Neural progenitor cell (in vitro differentiated cells): ENCODE results near the gene IQCC. TPM values are rescaled to one million over a fixed set of nuclear protein-coding genes. Genes with fewer than 3 reads are reported as not detected.

Experiments
- DNase-seq: peaks from one replicate; pipeline ENCODE4 v3.0.0-alpha.2; 2016; ENCODE audit warnings: low spot score
- H2AFZ ChIP-seq: fragments of 200-600 bp; sonication (generic); replicated peaks from 2 replicates; pipeline ENCODE4 v1.6.1; 2016; ENCODE audit warnings: antibody characterized with exemption
- H3F3A ChIP-seq: fragments of 200-600 bp; sonication (generic); 2 replicates; pipeline ENCODE4 v1.6.1; 2016; ENCODE audit warnings: antibody characterized with exemption, low read depth
- H3K27ac ChIP-seq: fragments of 200-600 bp; sonication (generic); 2 replicates; pipeline ENCODE4 v1.5.1; 2016; ENCODE audit warnings: mild to moderate bottlenecking
- H3K27me3 ChIP-seq: fragments of 200-600 bp; sonication (generic); 2 replicates; pipeline ENCODE4 v1.6.1; 2016; ENCODE audit warnings: mild to moderate bottlenecking, moderate library complexity
- H3K36me3 ChIP-seq: fragments of 200-600 bp; sonication (generic); 2 replicates; pipeline ENCODE4 v1.5.1; 2016
- H3K4me1 ChIP-seq: fragments of 200-600 bp; sonication (generic); 2 replicates; pipeline ENCODE4 v1.6.1; 2016; ENCODE audit warnings: mixed run types
- H3K4me2 ChIP-seq: fragments of 200-600 bp; sonication (generic); 2 replicates; pipeline ENCODE4 v1.6.1; 2016
- H3K4me3 ChIP-seq: fragments of 200-600 bp; sonication (generic); 2 replicates; pipeline ENCODE4 v1.5.1; 2016
- H3K79me2 ChIP-seq: fragments of 200-600 bp; sonication (generic); 2 replicates; pipeline ENCODE4 v1.6.1; 2016; ENCODE audit warnings: low read depth
- H3K9ac ChIP-seq: fragments of 200-600 bp; sonication (generic); 2 replicates; pipeline ENCODE4 v1.6.1; 2016
- H3K9me3 ChIP-seq: fragments of 200-600 bp; sonication (generic); 2 replicates; pipeline ENCODE4 v1.5.1; 2016; ENCODE audit warnings: low read depth
- H4K20me1 ChIP-seq: fragments of 200-600 bp; sonication (generic); 2 replicates; pipeline ENCODE4 v1.6.1; 2016; ENCODE audit warnings: low read depth
- H3K27ac Mint-ChIP-seq: 3 replicates; pipeline ENCODE4 v1.8.0; 2021; ENCODE audit warnings: mixed read lengths
- H3K27me3 Mint-ChIP-seq: 2 replicates; pipeline ENCODE4 v1.8.0; 2022; ENCODE audit warnings: low read depth, mild to moderate bottlenecking, inconsistent platforms, moderate library complexity, mixed read lengths; ENCODE audit not compliant: insufficient read depth
- H3K36me3 Mint-ChIP-seq: 3 replicates; pipeline ENCODE4 v1.8.0; 2021; ENCODE audit warnings: mixed read lengths
- H3K4me1 Mint-ChIP-seq: 3 replicates; pipeline ENCODE4 v1.8.0; 2021; ENCODE audit warnings: mixed read lengths
- H3K4me3 Mint-ChIP-seq: 3 replicates; pipeline ENCODE4 v1.8.0; 2021; ENCODE audit warnings: mild to moderate bottlenecking, moderate library complexity, mixed read lengths
- H3K9me3 Mint-ChIP-seq: 3 replicates; pipeline ENCODE4 v1.8.0; 2020; ENCODE audit warnings: mixed read lengths
- EZH2 ChIP-seq: fragments of 200-600 bp; sonication (generic); IDR thresholded peaks from 2 replicates; pipeline ENCODE4 v1.6.1; 2017; ENCODE audit warnings: antibody characterized with exemption, mild to moderate bottlenecking, moderate library complexity
- EZH2phosphoT487 ChIP-seq: fragments of 200-600 bp; sonication (generic); IDR thresholded peaks from 2 replicates; pipeline ENCODE4 v1.6.1; 2017; ENCODE audit warnings: antibody characterized with exemption
- total RNA-seq: library from RNA; depleted of rRNA; stranded (reverse); fragments of >200 nt; gene quantifications from 2 replicates; pipeline ENCODE4 v1.2.3, GENCODE V29; 2015; ENCODE audit warnings: low replicate concordance
- TF ChIP-seq, protein P1 (sequence below): fragments of 200-600 bp; sonication (generic); IDR thresholded peaks from 2 replicates; pipeline ENCODE4 v1.5.1; 2017; ENCODE audit warnings: antibody characterized with exemption, mild to moderate bottlenecking

IQCC gene
- total RNA-seq, 1 donor from 2014 or later = 5.8 TPM

DNA sequence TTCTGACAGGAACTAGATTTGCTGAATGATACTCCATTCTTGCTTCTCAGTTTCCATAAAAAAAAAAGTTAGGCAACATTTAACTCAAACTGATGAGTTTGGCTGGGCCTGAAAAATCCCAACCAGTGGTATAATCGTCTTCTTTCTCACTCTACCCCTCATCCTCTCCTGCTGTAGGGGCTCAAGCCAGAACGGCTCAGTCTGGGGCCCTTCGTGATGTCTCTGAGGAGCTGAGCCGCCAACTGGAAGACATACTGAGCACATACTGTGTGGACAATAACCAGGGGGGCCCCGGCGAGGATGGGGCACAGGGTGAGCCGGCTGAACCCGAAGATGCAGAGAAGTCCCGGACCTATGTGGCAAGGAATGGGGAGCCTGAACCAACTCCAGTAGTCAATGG lies 24.4 kb upstream of the IQCC start:
- no peak overlapping the region for H3K27ac Mint-ChIP-seq
- H3K36me3 Mint-ChIP-seq = peaks cover 28% of the 10 kb centered on the region

DNA sequence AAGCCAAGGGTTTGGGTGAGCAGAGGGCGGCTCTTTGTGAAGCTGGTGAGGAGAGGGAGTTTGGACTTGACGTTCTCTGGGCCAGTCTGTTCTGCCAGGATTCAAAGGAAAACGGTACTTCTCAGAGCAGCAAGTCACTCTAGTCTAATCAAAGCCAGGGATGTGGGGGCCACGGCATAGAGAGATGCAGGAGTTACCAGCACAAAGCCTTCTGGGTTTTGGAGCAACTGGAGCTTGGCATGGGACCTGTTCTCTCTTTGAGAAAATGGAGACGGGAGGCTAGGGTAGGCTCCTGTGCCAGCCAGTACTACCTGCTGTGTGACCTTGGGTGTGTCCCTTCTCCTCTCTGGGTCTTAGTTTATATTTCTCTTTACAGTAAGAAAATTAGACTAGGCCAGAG lies 23.9 kb upstream of the IQCC start:
- Histone ChIP-seq H3K4me1 (peaks cover 16% of the 10 kb centered on the region), H3K27me3 (no peaks in the 10 kb centered on the region), H3K36me3 (no peaks in the 10 kb centered on the region), H3K27ac (no peak overlapping the region), H3K4me3 (no peak overlapping the region), H3K9ac (no peak overlapping the region), H3K4me2 (peak overlapping the region; percentile 99), H2AFZ (no peak overlapping the region), H3F3A (peaks cover 35% of the 10 kb centered on the region), H3K79me2 (peaks cover 66% of the 10 kb centered on the region), H4K20me1 (peaks cover 47% of the 10 kb centered on the region), H3K9me3 (no peaks in the 10 kb centered on the region)
- H3K27ac Mint-ChIP-seq = no peak overlapping the region
- H3K9me3 Mint-ChIP-seq = no peaks in the 10 kb centered on the region
- peaks cover 24% of the 10 kb centered on the region for H3K4me1 Mint-ChIP-seq
- TF ChIP-seq EZH2 (no peak), EZH2phosphoT487 (no peak)
- TF ChIP-seq, protein P1, sequence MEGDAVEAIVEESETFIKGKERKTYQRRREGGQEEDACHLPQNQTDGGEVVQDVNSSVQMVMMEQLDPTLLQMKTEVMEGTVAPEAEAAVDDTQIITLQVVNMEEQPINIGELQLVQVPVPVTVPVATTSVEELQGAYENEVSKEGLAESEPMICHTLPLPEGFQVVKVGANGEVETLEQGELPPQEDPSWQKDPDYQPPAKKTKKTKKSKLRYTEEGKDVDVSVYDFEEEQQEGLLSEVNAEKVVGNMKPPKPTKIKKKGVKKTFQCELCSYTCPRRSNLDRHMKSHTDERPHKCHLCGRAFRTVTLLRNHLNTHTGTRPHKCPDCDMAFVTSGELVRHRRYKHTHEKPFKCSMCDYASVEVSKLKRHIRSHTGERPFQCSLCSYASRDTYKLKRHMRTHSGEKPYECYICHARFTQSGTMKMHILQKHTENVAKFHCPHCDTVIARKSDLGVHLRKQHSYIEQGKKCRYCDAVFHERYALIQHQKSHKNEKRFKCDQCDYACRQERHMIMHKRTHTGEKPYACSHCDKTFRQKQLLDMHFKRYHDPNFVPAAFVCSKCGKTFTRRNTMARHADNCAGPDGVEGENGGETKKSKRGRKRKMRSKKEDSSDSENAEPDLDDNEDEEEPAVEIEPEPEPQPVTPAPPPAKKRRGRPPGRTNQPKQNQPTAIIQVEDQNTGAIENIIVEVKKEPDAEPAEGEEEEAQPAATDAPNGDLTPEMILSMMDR = no peak
- peaks cover 2% of the 10 kb centered on the region for H3K27me3 Mint-ChIP-seq
- peak overlapping the region; percentile 95 for H3K4me3 Mint-ChIP-seq
- DNase-seq = no peak
- H3K36me3 Mint-ChIP-seq = peaks cover 33% of the 10 kb centered on the region

More for the DNA sequence above, 24.4 kb upstream of the IQCC start:
- Histone ChIP-seq H3K27me3 (no peaks in the 10 kb centered on the region), H3K9me3 (no peaks in the 10 kb centered on the region), H2AFZ (no peak overlapping the region), H3K36me3 (no peaks in the 10 kb centered on the region), H3K4me3 (peak overlapping the region; percentile 70), H3F3A (peaks cover 36% of the 10 kb centered on the region), H3K27ac (no peak overlapping the region), H3K79me2 (peaks cover 61% of the 10 kb centered on the region), H3K9ac (peak overlapping the region; percentile 71), H3K4me2 (peak overlapping the region; percentile 99), H4K20me1 (peaks cover 42% of the 10 kb centered on the region), H3K4me1 (peaks cover 16% of the 10 kb centered on the region)
- TF ChIP-seq EZH2 (no peak), EZH2phosphoT487 (no peak)
- TF ChIP-seq, protein P1 = no peak
- H3K9me3 Mint-ChIP-seq = no peaks in the 10 kb centered on the region
- no peak for DNase-seq
- H3K27me3 Mint-ChIP-seq = peaks cover 2% of the 10 kb centered on the region
- peaks cover 21% of the 10 kb centered on the region for H3K4me1 Mint-ChIP-seq
- peak overlapping the region; percentile 95 for H3K4me3 Mint-ChIP-seq

DNA sequence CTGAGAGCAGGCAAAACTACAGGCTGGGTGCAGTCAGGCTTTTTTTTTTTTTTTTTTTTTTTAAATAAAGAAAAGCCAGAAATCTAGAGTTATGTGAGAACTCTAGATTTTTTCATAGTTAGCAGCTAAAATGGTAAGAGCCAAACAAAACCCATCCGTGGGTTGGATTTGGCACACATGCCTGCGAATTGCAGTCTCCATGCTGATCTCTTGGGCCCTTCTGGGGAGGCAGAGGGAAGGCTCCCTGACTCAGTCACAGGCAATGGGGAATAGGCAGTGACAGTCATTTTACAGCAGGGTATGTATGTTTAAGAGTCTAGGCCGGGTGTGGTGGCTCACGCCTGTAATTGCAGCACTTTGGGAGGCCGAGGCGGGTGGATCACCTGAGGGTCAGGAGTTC lies 23.4 kb upstream of the IQCC start:
- Histone ChIP-seq H3K79me2 (peaks cover 71% of the 10 kb centered on the region), H3K36me3 (no peaks in the 10 kb centered on the region), H3K4me1 (peaks cover 16% of the 10 kb centered on the region), H3K27ac (no peak overlapping the region), H4K20me1 (peaks cover 52% of the 10 kb centered on the region), H3K9ac (no peak overlapping the region), H3K27me3 (no peaks in the 10 kb centered on the region), H3F3A (peaks cover 31% of the 10 kb centered on the region), H3K9me3 (no peaks in the 10 kb centered on the region), H3K4me3 (no peak overlapping the region), H3K4me2 (no peak overlapping the region), H2AFZ (no peak overlapping the region)
- Mint-ChIP-seq H3K4me3 (no peak overlapping the region), H3K4me1 (peaks cover 25% of the 10 kb centered on the region), H3K36me3 (peaks cover 34% of the 10 kb centered on the region), H3K27ac (no peak overlapping the region), H3K27me3 (peaks cover 2% of the 10 kb centered on the region), H3K9me3 (no peaks in the 10 kb centered on the region)
- TF ChIP-seq, protein P1 = no peak
- TF ChIP-seq EZH2 (no peak), EZH2phosphoT487 (no peak)
- DNase-seq = no peak
